Osteoblast (primary cell): ENCODE measurements around the gene NAIF1. TPM values are rescaled to one million over a fixed set of nuclear protein-coding genes. Genes with fewer than 3 reads are reported as not detected.

Experiments
- DNase-seq: peaks from one replicate; pipeline ENCODE4 v3.0.0; 2011; ENCODE audit warnings: low spot score, mixed read lengths; ENCODE audit not compliant: insufficient read length; ENCODE audit errors: missing footprints
- H2AFZ ChIP-seq: 2 replicates; pipeline ENCODE4 v1.6.0; 2011; ENCODE audit warnings: mild to moderate bottlenecking, low read length
- H3K27ac ChIP-seq: 2 replicates; pipeline ENCODE4 v1.5.1; 2011; ENCODE audit warnings: mild to moderate bottlenecking, low read depth, low read length, moderate library complexity
- H3K27me3 ChIP-seq: 2 replicates; pipeline ENCODE4 v1.6.0; 2012; ENCODE audit warnings: mild to moderate bottlenecking, control low read depth, inconsistent platforms, low read length, moderate library complexity; ENCODE audit not compliant: insufficient read depth
- H3K36me3 ChIP-seq: 2 replicates; pipeline ENCODE4 v1.5.1; 2011; ENCODE audit warnings: mild to moderate bottlenecking, low read length, control low read depth, moderate library complexity; ENCODE audit not compliant: insufficient read depth
- H3K4me1 ChIP-seq: 2 replicates; pipeline ENCODE4 v1.5.1; 2011; ENCODE audit warnings: mild to moderate bottlenecking, low read length, control low read depth, moderate library complexity; ENCODE audit not compliant: insufficient read depth
- H3K4me2 ChIP-seq: 2 replicates; pipeline ENCODE4 v1.6.0; 2011; ENCODE audit warnings: mild to moderate bottlenecking, low read length; ENCODE audit not compliant: insufficient read depth
- H3K4me3 ChIP-seq: fragments of 200-600 bp; sonication (generic); 3 replicates; pipeline ENCODE4 v1.5.1; 2012; ENCODE audit warnings: mild to moderate bottlenecking, low read length, inconsistent platforms; ENCODE audit not compliant: insufficient read depth
- H3K79me2 ChIP-seq: 2 replicates; pipeline ENCODE4 v1.6.0; 2012; ENCODE audit warnings: mild to moderate bottlenecking, low read length, control low read depth, inconsistent platforms; ENCODE audit not compliant: insufficient read depth
- H3K9me3 ChIP-seq: 2 replicates; pipeline ENCODE4 v1.5.1; 2011; ENCODE audit warnings: low read depth, low read length, control low read depth
- H4K20me1 ChIP-seq: 2 replicates; pipeline ENCODE4 v1.6.0; 2012; ENCODE audit warnings: mild to moderate bottlenecking, low read length, control low read depth; ENCODE audit not compliant: insufficient read depth
- CTCF ChIP-seq: IDR thresholded peaks from 2 replicates; pipeline ENCODE4 v1.5.1; 2011; ENCODE audit warnings: mild to moderate bottlenecking, low read depth, low read length, moderate library complexity; ENCODE audit errors: extremely low read depth
- total RNA-seq: library from RNA; depleted of rRNA; stranded (reverse); fragments of >200 nt; gene quantifications from 2 replicates; pipeline ENCODE4 v1.2.3, GENCODE V29; 2012

Gene NAIF1
- total RNA-seq, 1 donor = 10.1 TPM

DNA sequence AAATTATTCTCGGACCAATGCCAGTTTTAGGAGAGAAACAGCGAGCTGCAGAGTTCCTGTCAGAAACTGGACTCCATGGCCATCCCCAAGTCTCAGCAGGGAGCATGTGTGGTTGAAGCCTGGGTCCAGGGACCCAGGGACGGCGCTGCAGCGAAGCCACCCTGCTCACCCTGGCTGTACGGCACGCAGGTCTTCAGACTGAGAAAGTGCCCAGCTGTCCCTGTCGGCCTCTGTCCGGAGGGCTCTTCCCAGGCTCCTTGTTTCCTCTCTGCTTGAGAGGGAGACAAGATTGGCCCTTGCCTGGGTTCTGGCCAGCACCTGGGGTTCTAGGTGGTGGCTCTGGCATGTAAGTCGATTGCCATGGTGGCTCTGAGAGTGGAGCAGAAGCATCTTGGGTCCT, 33.5 kb upstream of the NAIF1 start:
- peaks cover 5% of the 10 kb centered on the region for H4K20me1 ChIP-seq
- H2AFZ ChIP-seq = no peak overlapping the region
- no peak for TF ChIP-seq CTCF
- no peaks in the 10 kb centered on the region for H3K9me3 ChIP-seq
- peaks cover 26% of the 10 kb centered on the region for H3K4me1 ChIP-seq
- peaks cover 44% of the 10 kb centered on the region for H3K36me3 ChIP-seq
- H3K27ac ChIP-seq = peak overlapping the region; percentile 99
- no peak overlapping the region for H3K4me3 ChIP-seq
- no peaks in the 10 kb centered on the region for H3K27me3 ChIP-seq
- DNase-seq = peak; percentile 23
- peak overlapping the region; percentile 86 for H3K4me2 ChIP-seq
- peaks cover 79% of the 10 kb centered on the region for H3K79me2 ChIP-seq

DNA sequence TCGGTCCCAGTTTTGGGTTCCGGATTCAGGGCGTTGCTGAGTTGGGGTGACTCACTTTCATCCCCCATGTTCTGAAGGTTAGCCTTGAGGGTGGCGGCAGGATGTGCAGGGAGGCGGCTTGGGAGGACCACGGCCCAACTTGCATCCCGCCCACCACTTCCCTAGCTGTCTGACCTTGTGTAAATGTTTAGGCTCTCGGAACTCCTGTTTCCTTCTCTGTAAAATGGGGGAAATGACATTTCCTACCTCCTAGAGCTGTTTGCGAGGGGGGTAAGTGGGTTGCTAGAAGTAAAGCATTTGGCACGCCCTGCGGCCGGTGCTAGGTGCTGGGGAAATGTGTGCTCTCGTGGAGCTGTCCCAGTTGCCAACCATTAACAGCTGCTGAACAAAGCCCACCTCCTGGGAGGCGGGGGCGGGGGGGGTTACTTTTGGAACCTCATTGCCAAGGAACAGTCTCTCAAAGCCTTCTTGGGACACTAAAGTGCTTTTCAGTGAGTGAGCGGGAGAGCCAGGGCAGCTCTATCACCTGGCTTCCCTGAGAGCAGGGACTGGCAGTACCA, 32.9 kb upstream of the NAIF1 start:
- Histone ChIP-seq H3K4me1 (peaks cover 29% of the 10 kb centered on the region), H3K27me3 (no peaks in the 10 kb centered on the region), H3K9me3 (no peaks in the 10 kb centered on the region)

DNA sequence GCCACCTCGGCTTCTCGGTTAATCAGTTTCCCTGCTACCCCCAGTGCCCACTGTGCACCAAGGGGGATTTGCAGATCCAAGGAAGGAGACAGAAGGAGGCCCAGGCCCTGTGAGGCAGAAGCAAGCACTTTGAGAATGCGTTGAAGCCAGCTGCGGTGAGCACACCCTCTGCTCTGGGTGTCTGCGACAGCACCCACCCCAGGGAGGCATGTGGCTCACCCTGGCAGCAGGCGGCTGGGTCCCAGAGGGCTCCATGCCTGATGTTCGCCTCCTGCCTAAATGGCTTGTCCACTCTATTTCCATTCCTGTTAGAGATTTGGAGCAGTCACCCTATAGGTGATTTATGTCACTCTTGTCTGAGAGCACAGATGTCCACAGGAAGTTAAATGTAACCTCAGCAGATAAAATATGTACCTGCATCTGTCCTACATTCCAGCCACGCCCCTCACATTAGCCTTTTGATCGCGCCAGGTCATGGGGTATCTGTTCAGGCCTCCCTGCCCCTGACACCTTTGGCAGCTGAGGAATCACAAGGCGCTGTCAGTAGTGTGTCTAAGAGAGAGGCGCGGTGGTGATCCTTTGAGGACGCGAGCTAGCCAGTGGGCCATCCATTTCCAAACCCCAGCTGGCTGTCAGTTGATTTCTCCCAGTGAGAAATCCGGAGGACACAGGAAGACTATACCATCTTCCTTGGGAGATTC, 32.3 kb upstream of the NAIF1 start:
- TF ChIP-seq CTCF = no peak
- peaks cover 5% of the 10 kb centered on the region for H4K20me1 ChIP-seq
- DNase-seq = peak; percentile 89
- H3K27ac ChIP-seq = peak overlapping the region; percentile 99
- peaks cover 35% of the 10 kb centered on the region for H3K4me1 ChIP-seq
- H3K9me3 ChIP-seq = no peaks in the 10 kb centered on the region
- H3K79me2 ChIP-seq = peaks cover 87% of the 10 kb centered on the region
- H3K4me3 ChIP-seq = peak overlapping the region; percentile 76
- H2AFZ ChIP-seq = no peak overlapping the region
- peak overlapping the region; percentile 86 for H3K4me2 ChIP-seq
- no peaks in the 10 kb centered on the region for H3K27me3 ChIP-seq
- peaks cover 37% of the 10 kb centered on the region for H3K36me3 ChIP-seq

More for the DNA sequence above, 32.9 kb upstream of the NAIF1 start:
- peak; percentile 91 for DNase-seq
- Histone ChIP-seq H3K27ac (peak overlapping the region; percentile 99), H4K20me1 (peaks cover 5% of the 10 kb centered on the region), H3K4me2 (peak overlapping the region; percentile 86), H3K79me2 (peaks cover 82% of the 10 kb centered on the region), H3K36me3 (peaks cover 39% of the 10 kb centered on the region), H2AFZ (no peak overlapping the region), H3K4me3 (peak overlapping the region; percentile 76)
- TF ChIP-seq CTCF = no peak
